IMR-90 (cell line): ENCODE measurements around the gene PCDHGA8. TPM values are rescaled to one million over a fixed set of nuclear protein-coding genes. Genes with fewer than 3 reads are reported as not detected.

Source experiments
- ATAC-seq: fragments of 200-7000 bp; cut with Tn5 transposase; 2 replicates; pipeline ENCODE4 v1.9.1; 2020; ENCODE audit warnings: low read depth, mild to moderate bottlenecking, moderate library complexity
- BruUV-seq: library from RNA; stranded (reverse); fragments of 400-500 nt; replicated peaks from 2 replicates; lab custom pipeline; 2021; lab: Mats Ljungman, UMichigan
- CTCF ChIA-PET: fragments of 300-600 bp; formaldehyde crosslinking; extraction: SDS; loops from one replicate; lab custom pipeline; 2021; ENCODE audit warnings: antibody characterized with exemption; lab: Yijun Ruan, JAX
- POLR2A ChIA-PET: fragments of 300-600 bp; sonication (Branson Sonifier 250); formaldehyde crosslinking; loops from one replicate; lab custom pipeline; 2022; ENCODE audit warnings: antibody characterized with exemption; ENCODE audit not compliant: unreplicated experiment; lab: Charles Lee
- DNase-seq: peaks from one replicate; pipeline ENCODE4 v3.0.0; 2013
- H2AFZ ChIP-seq: replicated peaks from 2 replicates; pipeline ENCODE3; 2013; ENCODE audit warnings: low read length, mild to moderate bottlenecking; ENCODE audit not compliant: poor library complexity
- H2AK5ac ChIP-seq: 2 replicates; pipeline ENCODE4 v1.6.1; 2013; ENCODE audit warnings: low read depth, low read length, inconsistent platforms
- H2AK9ac ChIP-seq: replicated peaks from 2 replicates; pipeline ENCODE3; 2013; ENCODE audit warnings: mild to moderate bottlenecking, low read depth, low read length, moderate library complexity; ENCODE audit not compliant: poor library complexity
- H2BK120ac ChIP-seq: 2 replicates; pipeline ENCODE4 v1.6.1; 2013; ENCODE audit warnings: low read depth, low read length, inconsistent platforms
- H2BK15ac ChIP-seq: 3 replicates; pipeline ENCODE4 v1.6.1; 2013; ENCODE audit warnings: low read depth, low read length, inconsistent platforms
- H2BK20ac ChIP-seq: 2 replicates; pipeline ENCODE4 v1.6.1; 2013; ENCODE audit warnings: low read depth, mild to moderate bottlenecking, inconsistent platforms, low read length, moderate library complexity
- H2BK5ac ChIP-seq: 2 replicates; pipeline ENCODE4 v1.6.1; 2013; ENCODE audit warnings: mild to moderate bottlenecking, low read depth, low read length, inconsistent platforms; ENCODE audit not compliant: poor library complexity, severe bottlenecking
- H3K14ac ChIP-seq: replicated peaks from 2 replicates; pipeline ENCODE4 v1.6.1; 2013; ENCODE audit warnings: low read depth, low read length, inconsistent platforms
- H3K18ac ChIP-seq: 2 replicates; pipeline ENCODE4 v1.6.1; 2013; ENCODE audit warnings: low read depth, low read length, control low read depth
- H3K23ac ChIP-seq: 2 replicates; pipeline ENCODE4 v1.6.1; 2013; ENCODE audit warnings: low read depth, low read length, inconsistent platforms
- H3K27ac ChIP-seq: 2 replicates; pipeline ENCODE4 v1.5.1; 2013; ENCODE audit warnings: mild to moderate bottlenecking, control low read depth, low read length; ENCODE audit not compliant: insufficient read depth
- H3K27me3 ChIP-seq: 2 replicates; pipeline ENCODE4 v1.6.1; 2013; ENCODE audit warnings: low read length; ENCODE audit not compliant: control insufficient read depth, insufficient read depth
- H3K36me3 ChIP-seq: 2 replicates; pipeline ENCODE4 v1.6.1; 2013; ENCODE audit warnings: low read length, mixed read lengths; ENCODE audit not compliant: control insufficient read depth, insufficient read depth
- H3K4ac ChIP-seq: 2 replicates; pipeline ENCODE4 v1.6.1; 2013; ENCODE audit warnings: low read depth, low read length, inconsistent platforms
- H3K4me1 ChIP-seq: 2 replicates; pipeline ENCODE4 v1.6.1; 2013; ENCODE audit warnings: low read length, mixed read lengths; ENCODE audit not compliant: control insufficient read depth, insufficient read depth
- H3K4me2 ChIP-seq: 2 replicates; pipeline ENCODE4 v1.6.1; 2013; ENCODE audit warnings: low read depth, mild to moderate bottlenecking, control low read depth, low read length, moderate library complexity
- H3K4me3 ChIP-seq: 2 replicates; pipeline ENCODE4 v1.5.1; 2013; ENCODE audit warnings: low read depth, mild to moderate bottlenecking, control low read depth, low read length, moderate library complexity; ENCODE audit not compliant: insufficient read depth
- H3K56ac ChIP-seq: 2 replicates; pipeline ENCODE4 v1.6.1; 2013; ENCODE audit warnings: low read length, inconsistent platforms; ENCODE audit not compliant: insufficient read depth; ENCODE audit errors: extremely low read depth
- H3K79me1 ChIP-seq, 2 experiments: 2 replicates each; pipeline ENCODE4 v1.6.1; 2013; ENCODE audit warnings: low read length in 2 of 2, inconsistent platforms in 1 of 2, low read depth in 1 of 2
- H3K9ac ChIP-seq: 2 replicates; pipeline ENCODE4 v1.6.1; 2013; ENCODE audit warnings: low read depth, low read length, control low read depth
- H3K9me1 ChIP-seq: 2 replicates; pipeline ENCODE4 v1.6.1; 2013; ENCODE audit warnings: low read length, inconsistent platforms; ENCODE audit not compliant: insufficient read depth
- H3K9me3 ChIP-seq: 2 replicates; pipeline ENCODE4 v1.6.1; 2013; ENCODE audit warnings: low read length; ENCODE audit not compliant: control insufficient read depth, insufficient read depth
- H4K20me1 ChIP-seq: 2 replicates; pipeline ENCODE4 v1.6.1; 2013; ENCODE audit warnings: low read length, inconsistent platforms; ENCODE audit not compliant: insufficient read depth
- H4K5ac ChIP-seq: 2 replicates; pipeline ENCODE4 v1.6.1; 2013; ENCODE audit warnings: mild to moderate bottlenecking, low read depth, low read length, control low read depth
- H4K8ac ChIP-seq, 2 experiments: 2 replicates each; pipeline ENCODE4 v1.6.1; 2013; ENCODE audit warnings: low read depth in 2 of 2, low read length in 2 of 2, control low read depth in 1 of 2, inconsistent platforms in 1 of 2
- H4K91ac ChIP-seq: 2 replicates; pipeline ENCODE4 v1.6.1; 2013; ENCODE audit warnings: low read depth, low read length, inconsistent platforms; ENCODE audit not compliant: insufficient read depth
- BHLHE40 ChIP-seq: fragments of 150-350 bp; IDR thresholded peaks from 2 replicates; pipeline ENCODE4 v1.6.1; 2016; ENCODE audit warnings: mild to moderate bottlenecking, low read depth, low read length
- CEBPB ChIP-seq: IDR thresholded peaks from 2 replicates; pipeline ENCODE4 v1.6.1; 2012; ENCODE audit warnings: low read depth, low read length, improper control_type of control experiment
- CHD1 ChIP-seq: IDR thresholded peaks from 2 replicates; pipeline ENCODE4 v1.6.1; 2012; ENCODE audit warnings: low read depth, low read length, improper control_type of control experiment
- CTCF ChIP-seq: conservative IDR thresholded peaks from 2 replicates; pipeline ENCODE4 v1.5.1; 2012; ENCODE audit warnings: mild to moderate bottlenecking, low read depth, low read length, improper control_type of control experiment
- ELK1 ChIP-seq: fragments of 150-350 bp; IDR thresholded peaks from 2 replicates; pipeline ENCODE4 v1.6.1; 2016; ENCODE audit warnings: low read depth, mild to moderate bottlenecking, low read length, moderate library complexity, borderline replicate concordance
- FOS ChIP-seq: fragments of 150-350 bp; IDR thresholded peaks from 2 replicates; pipeline ENCODE4 v1.6.1; 2016; ENCODE audit warnings: low read depth, low read length
- MAFK ChIP-seq: IDR thresholded peaks from 2 replicates; pipeline ENCODE4 v1.6.1; 2012; ENCODE audit warnings: low read depth, low read length, improper control_type of control experiment
- MXI1 ChIP-seq: IDR thresholded peaks from 2 replicates; pipeline ENCODE4 v1.6.1; 2012; ENCODE audit warnings: low read depth, mild to moderate bottlenecking, low read length, moderate library complexity, borderline replicate concordance
- NFE2L2 ChIP-seq: fragments of 150-350 bp; IDR thresholded peaks from 2 replicates; pipeline ENCODE4 v1.6.1; 2016; ENCODE audit warnings: low read depth, mild to moderate bottlenecking, low read length
- POLR2A ChIP-seq: IDR thresholded peaks from 2 replicates; pipeline ENCODE4 v1.6.1; 2012; ENCODE audit warnings: mild to moderate bottlenecking, low read depth, low read length
- RAD21 ChIP-seq: IDR thresholded peaks from 2 replicates; pipeline ENCODE4 v1.6.1; 2012; ENCODE audit warnings: low read length, improper control_type of control experiment
- RCOR1 ChIP-seq: IDR thresholded peaks from 2 replicates; pipeline ENCODE4 v1.6.1; 2012; ENCODE audit warnings: mild to moderate bottlenecking, low read length, improper control_type of control experiment; ENCODE audit not compliant: insufficient replicate concordance
- RFX5 ChIP-seq: IDR thresholded peaks from 2 replicates; pipeline ENCODE4 v1.8.0; 2012; ENCODE audit warnings: low read depth, mild to moderate bottlenecking, low read length, moderate library complexity
- USF2 ChIP-seq: fragments of 150-350 bp; IDR thresholded peaks from 2 replicates; pipeline ENCODE4 v1.6.1; 2017; ENCODE audit warnings: mild to moderate bottlenecking, antibody characterized with exemption, low read length, low read depth
- WGBS, 2 experiments: methylation state at CpG; one replicate each; pipeline versions ENCODE4 v1.1.5 to v1.1.7; 2013; ENCODE audit warnings: missing lambda C conversion rate in 2 of 2; ENCODE audit not compliant: insufficient read length in 1 of 2; ENCODE audit errors: extremely low coverage in 2 of 2; 5-methylcytosine and 5-hydroxymethylcytosine counted together
- dilution Hi-C: fragments of 300-500 bp; cut with HindIII; formaldehyde crosslinking; loops from one replicate; pipeline ENCODE4 v1.14.3; 2018; ENCODE audit warnings: low sequenced_read_pairs; ENCODE audit not compliant: unreplicated experiment
- in situ Hi-C: fragments of 300-500 bp; cut with MboI; formaldehyde crosslinking; loops from 3 replicates; pipeline ENCODE4 v1.14.3; 2019; ENCODE audit warnings: low sequenced_read_pairs, inconsistent platforms, mixed read lengths
- intact Hi-C: fragments of 100-400 bp; cut with micrococcal nuclease; formaldehyde crosslinking; loops from 2 replicates; pipeline ENCODE4 v1.10.0; 2022
- polyA plus RNA-seq, 3 experiments: library from polyadenylated mRNA; depleted of rRNA; stranded (reverse); fragments of >200 nt; gene quantifications; 2 replicates each; pipeline ENCODE4 v1.2.3, GENCODE V29; 2012; ENCODE audit warnings: low replicate concordance in 1 of 3
- total RNA-seq: library from RNA; depleted of rRNA; stranded (reverse); fragments of >200 nt; gene quantifications from 2 replicates; pipeline ENCODE4 v1.2.3, GENCODE V29; 2012

The PCDHGA8 gene
- total and polyA plus RNA-seq, 2 of the 4 experiments (the other 2 are of a cell fraction), result 0.89 to 2.0 TPM

GRCh38 chr5:141430332-141431113, 38.1 kb downstream of the PCDHGA8 start, which contains the start of gene PCDHGA12:
PCDHGA12 (plus strand) TSS chr5:141430507; CDS start chr5:141430760, 253 bp downstream.
- peaks cover 21% of the 10 kb centered on the region for H3K36me3 ChIP-seq
- no peaks in the 10 kb centered on the region; the same call in 1 of the 2 replicates for H3K4me1 ChIP-seq
- H2BK15ac ChIP-seq, result no peak within 1 kb of the TSS
- H3K4ac ChIP-seq, result peak within 1 kb of the TSS; percentile 40; the same call in 1 of the 2 replicates
- H2AK9ac ChIP-seq, result peak within 1 kb of the TSS; percentile 31
- no peaks in the 10 kb centered on the region for H3K27me3 ChIP-seq
- DNase-seq, result peak; percentile 87
- H3K14ac ChIP-seq, result no peak within 1 kb of the TSS; the same call in 1 of the 2 replicates
- H2BK5ac ChIP-seq, result peak within 1 kb of the TSS; percentile 27
- ATAC-seq, result peak; percentile 85
- ChIA-PET POLR2A (no interaction called here), CTCF (interaction anchor here (0.6 to 1.7 kb wide), 6 partner anchors 9 to 127 kb away, joined by 3 to 6 read pairs (median 5); partner anchors contain the start of genes PCDHGA11 and PCDHGB7)
- 39% methylated on average over 23 of the region's 33 CpGs; no CpG with 5 or more reads in 1 of the 2 experiments for WGBS, 2 experiments
- H3K23ac ChIP-seq, result no peak within 1 kb of the TSS
- H2AK5ac ChIP-seq, result no peak within 1 kb of the TSS
- no peak within 1 kb of the TSS for H4K91ac ChIP-seq
- H2BK20ac ChIP-seq, result no peak within 1 kb of the TSS
- no peak within 1 kb of the TSS for H3K18ac ChIP-seq
- peak within 1 kb of the TSS; percentile 33 for H3K4me2 ChIP-seq
- H4K20me1 ChIP-seq, result no peaks in the 10 kb centered on the region
- H3K4me3 ChIP-seq, result peak within 1 kb of the TSS; percentile 23
- H3K27ac ChIP-seq, result peak within 1 kb of the TSS; percentile 68
- peak within 1 kb of the TSS; percentile 39 for H4K5ac ChIP-seq
- BruUV-seq, result no TSS peak
- peaks cover 41% of the 10 kb centered on the region; the same call in 1 of the 2 replicates for H3K9me3 ChIP-seq
- H2AFZ ChIP-seq, result peak within 1 kb of the TSS; percentile 52
- peak within 1 kb of the TSS in 1 of 2 experiments; percentile 42; a peak in 1 of 4 replicates for H4K8ac ChIP-seq
- intact Hi-C loops, result loop anchor here (2.0 to 5.0 kb wide), 3 partner anchors 47 to 94 kb away; partner anchors contain the start of gene PCDHGC3
- in situ Hi-C loops, result no loop called here
- no peak within 1 kb of the TSS for H3K9ac ChIP-seq
- peaks cover 17 to 22% of the 10 kb centered on the region in 2 experiments; a peak in 3 of 4 replicates for H3K79me1 ChIP-seq
- H3K56ac ChIP-seq, result no peak within 1 kb of the TSS
- dilution Hi-C loops, result no loop called here
- H2BK120ac ChIP-seq, result no peak within 1 kb of the TSS
- H3K9me1 ChIP-seq, result no peaks in the 10 kb centered on the region
- no peak for TF ChIP-seq USF2
- TF ChIP-seq MXI1, result 0 out of 2 replicates have a peak, but pooled peaks have one; percentile 25
- no peak for TF ChIP-seq CHD1
- no peak for TF ChIP-seq POLR2A
- no peak for TF ChIP-seq RFX5
- no peak for TF ChIP-seq RCOR1
- TF ChIP-seq CEBPB, result peak; percentile 34; the same call in 1 of the 2 replicates
- peak; percentile 71 for TF ChIP-seq CTCF
- 0 out of 2 replicates have a peak, but pooled peaks have one; percentile 14 for TF ChIP-seq BHLHE40
- no peak for TF ChIP-seq ELK1
- peak; percentile 75 for TF ChIP-seq RAD21
- no peak for TF ChIP-seq FOS
- TF ChIP-seq MAFK, result no peak
- no peak for TF ChIP-seq NFE2L2
